Mammary epithelial cell (primary cell): ENCODE measurements around the gene COL17A1.

Experiments
- CTCF ChIP-seq, 2 donors: IDR thresholded peaks in 1 of 2; conservative IDR thresholded peaks in 1 of 2; 2 replicates each; pipeline ENCODE4 v1.5.1; 2011 to 2012; ENCODE audit warnings: inconsistent platforms in 2 of 2, low read length in 2 of 2, mild to moderate bottlenecking in 2 of 2, control low read depth in 1 of 2, low read depth in 1 of 2; ENCODE audit not compliant: insufficient read depth in 1 of 2; ENCODE audit errors: extremely low read depth in 1 of 2
- EZH2 ChIP-seq: IDR thresholded peaks from 2 replicates; pipeline ENCODE4 v1.6.1; 2012; ENCODE audit warnings: low read length, inconsistent platforms, borderline replicate concordance

- TF ChIP-seq CTCF (conservative IDR thresholded peaks at IDR 0.05 in 1 of 2, IDR thresholded peaks at IDR 0.05 in 1 of 2; ENCODE audit: extremely low read depth in 1 of 2, insufficient read depth in 1 of 2, low read depth in 1 of 2, low read length in 2 of 2) (no peak), EZH2 (no peak)
Observed at GRCh38 chr10:104002911-104003310, 82.8 kb downstream of the COL17A1 start.
